ENCODE measurements around the gene ENPP1.

DNA sequence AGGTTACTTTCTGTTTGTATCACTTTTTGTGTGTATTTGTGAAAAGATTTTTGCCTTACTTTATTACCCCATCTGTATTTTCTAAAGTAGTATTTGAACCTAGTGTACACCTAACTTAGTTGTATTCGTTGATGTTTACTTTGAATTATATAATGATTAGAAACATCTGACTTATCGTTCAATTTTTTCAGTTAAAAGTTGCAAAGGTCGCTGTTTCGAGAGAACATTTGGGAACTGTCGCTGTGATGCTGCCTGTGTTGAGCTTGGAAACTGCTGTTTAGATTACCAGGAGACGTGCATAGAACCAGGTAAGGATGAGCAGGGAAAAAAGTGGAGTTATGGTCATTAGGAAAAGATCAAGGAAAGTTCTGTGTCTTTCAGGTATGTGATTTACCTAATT, 42.0 kb downstream of the ENPP1 start:
- no peak for TF ChIP-seq POLR2A (IDR thresholded peaks at IDR 0.05)
- TF ChIP-seq, protein P1, sequence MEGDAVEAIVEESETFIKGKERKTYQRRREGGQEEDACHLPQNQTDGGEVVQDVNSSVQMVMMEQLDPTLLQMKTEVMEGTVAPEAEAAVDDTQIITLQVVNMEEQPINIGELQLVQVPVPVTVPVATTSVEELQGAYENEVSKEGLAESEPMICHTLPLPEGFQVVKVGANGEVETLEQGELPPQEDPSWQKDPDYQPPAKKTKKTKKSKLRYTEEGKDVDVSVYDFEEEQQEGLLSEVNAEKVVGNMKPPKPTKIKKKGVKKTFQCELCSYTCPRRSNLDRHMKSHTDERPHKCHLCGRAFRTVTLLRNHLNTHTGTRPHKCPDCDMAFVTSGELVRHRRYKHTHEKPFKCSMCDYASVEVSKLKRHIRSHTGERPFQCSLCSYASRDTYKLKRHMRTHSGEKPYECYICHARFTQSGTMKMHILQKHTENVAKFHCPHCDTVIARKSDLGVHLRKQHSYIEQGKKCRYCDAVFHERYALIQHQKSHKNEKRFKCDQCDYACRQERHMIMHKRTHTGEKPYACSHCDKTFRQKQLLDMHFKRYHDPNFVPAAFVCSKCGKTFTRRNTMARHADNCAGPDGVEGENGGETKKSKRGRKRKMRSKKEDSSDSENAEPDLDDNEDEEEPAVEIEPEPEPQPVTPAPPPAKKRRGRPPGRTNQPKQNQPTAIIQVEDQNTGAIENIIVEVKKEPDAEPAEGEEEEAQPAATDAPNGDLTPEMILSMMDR (IDR thresholded peaks at IDR 0.05), result no peak
